ENCODE data around the gene MSI2. TPM values are rescaled to one million over a fixed set of nuclear protein-coding genes. Genes with fewer than 3 reads are reported as not detected.

MSI2 gene
- total RNA-seq, 2 donors from 2014 or later = 88.3 to 114 TPM

DNA sequence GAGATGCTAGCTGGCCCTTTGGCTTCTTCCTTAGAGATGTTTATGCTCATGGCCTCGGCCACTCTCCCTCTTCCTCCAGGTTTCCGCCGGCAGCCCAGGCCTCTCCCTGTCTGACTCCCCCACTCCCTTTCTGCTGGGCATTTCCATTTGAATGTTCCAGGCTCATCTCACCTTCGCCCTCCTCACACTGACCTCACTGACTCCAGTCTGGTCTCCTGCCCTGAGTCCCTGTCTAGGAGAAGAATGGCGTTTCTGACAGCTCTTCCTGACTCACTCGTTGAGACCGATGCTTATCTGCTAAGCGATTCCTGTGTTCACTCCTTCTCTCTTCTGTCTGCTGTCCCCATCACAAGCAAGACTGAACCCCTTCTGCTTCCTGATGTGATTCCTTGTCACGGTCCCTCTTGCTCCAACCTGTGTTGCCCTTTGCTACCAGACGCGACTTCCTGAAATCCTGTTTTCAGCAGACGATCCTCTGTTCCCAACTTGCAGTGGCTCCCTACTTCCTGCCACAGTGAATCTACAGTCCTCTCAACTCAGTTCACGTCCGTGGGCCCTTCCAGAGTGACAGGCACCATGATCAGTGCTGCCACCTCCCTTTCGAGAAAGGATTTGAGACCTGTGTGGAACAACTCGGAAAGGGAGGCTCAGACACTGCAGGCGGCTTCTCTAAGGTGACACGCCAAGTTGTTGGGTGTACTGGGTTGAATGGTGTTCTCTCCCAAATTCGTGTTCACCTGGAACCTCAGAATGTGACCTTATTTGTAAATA is 176.4 kb downstream of the MSI2 start:
- Mint-ChIP-seq H3K36me3 (ENCODE audit: low read depth) (no peaks in the 10 kb centered on the region), H3K4me3 (no peak overlapping the region), H3K27ac (peak overlapping the region; percentile 13), H3K27me3 (ENCODE audit: insufficient read depth) (no peaks in the 10 kb centered on the region), H3K4me1 (peaks cover 31% of the 10 kb centered on the region), H3K9me3 (no peaks in the 10 kb centered on the region)
- TF ChIP-seq, protein P1, sequence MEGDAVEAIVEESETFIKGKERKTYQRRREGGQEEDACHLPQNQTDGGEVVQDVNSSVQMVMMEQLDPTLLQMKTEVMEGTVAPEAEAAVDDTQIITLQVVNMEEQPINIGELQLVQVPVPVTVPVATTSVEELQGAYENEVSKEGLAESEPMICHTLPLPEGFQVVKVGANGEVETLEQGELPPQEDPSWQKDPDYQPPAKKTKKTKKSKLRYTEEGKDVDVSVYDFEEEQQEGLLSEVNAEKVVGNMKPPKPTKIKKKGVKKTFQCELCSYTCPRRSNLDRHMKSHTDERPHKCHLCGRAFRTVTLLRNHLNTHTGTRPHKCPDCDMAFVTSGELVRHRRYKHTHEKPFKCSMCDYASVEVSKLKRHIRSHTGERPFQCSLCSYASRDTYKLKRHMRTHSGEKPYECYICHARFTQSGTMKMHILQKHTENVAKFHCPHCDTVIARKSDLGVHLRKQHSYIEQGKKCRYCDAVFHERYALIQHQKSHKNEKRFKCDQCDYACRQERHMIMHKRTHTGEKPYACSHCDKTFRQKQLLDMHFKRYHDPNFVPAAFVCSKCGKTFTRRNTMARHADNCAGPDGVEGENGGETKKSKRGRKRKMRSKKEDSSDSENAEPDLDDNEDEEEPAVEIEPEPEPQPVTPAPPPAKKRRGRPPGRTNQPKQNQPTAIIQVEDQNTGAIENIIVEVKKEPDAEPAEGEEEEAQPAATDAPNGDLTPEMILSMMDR (conservative IDR thresholded peaks at IDR 0.05) = no peak
- Histone ChIP-seq H3K27me3 (ENCODE audit: control insufficient read depth, insufficient read depth, low read length, poor library complexity, severe bottlenecking) (no peaks in the 10 kb centered on the region), H3K36me3 (ENCODE audit: control insufficient read depth, insufficient read depth, low read length) (no peaks in the 10 kb centered on the region), H3K9me3 (ENCODE audit: control insufficient read depth, low read length) (no peaks in the 10 kb centered on the region), H3K9ac (ENCODE audit: extremely low read depth, low read length, poor library complexity, severe bottlenecking) (no peak overlapping the region), H3K4me3 (ENCODE audit: low read length) (no peak overlapping the region), H3K4me1 (ENCODE audit: control insufficient read depth, insufficient read depth, low read length) (peaks cover 7% of the 10 kb centered on the region), H3K27ac (ENCODE audit: low read depth, low read length) (peak overlapping the region; percentile 47)
- DNase-seq = peak; percentile 72
- WGBS, 2 experiments (ENCODE audit: insufficient coverage in 1 of 2, insufficient read length in 1 of 2) = 83 to 88% methylated on average over 16 to 19 of the region's 19 CpGs

DNA sequence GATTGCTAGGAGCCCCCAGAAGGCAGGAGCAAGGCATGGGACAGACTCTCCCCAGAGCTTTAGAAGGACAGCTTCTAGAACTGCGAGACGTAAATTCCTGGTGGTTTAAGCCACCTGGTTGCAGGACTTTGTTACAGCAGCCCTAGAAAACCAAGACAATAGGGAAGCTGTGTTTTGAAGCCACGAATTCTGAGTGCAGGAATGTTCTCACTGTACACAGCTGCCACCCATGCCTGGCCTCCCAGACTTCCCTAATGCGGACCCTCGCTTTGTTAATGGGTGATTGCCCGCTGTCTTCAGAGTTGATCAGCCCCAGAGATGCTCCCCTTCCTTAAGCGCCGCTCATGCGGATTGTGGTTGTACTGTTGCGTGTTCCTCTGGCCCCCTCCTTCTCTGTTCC is 177.1 kb downstream of the MSI2 start:
- no peaks in the 10 kb centered on the region for H3K9me3 ChIP-seq (ENCODE audit: control insufficient read depth, low read length)
- no peaks in the 10 kb centered on the region for H3K9me3 Mint-ChIP-seq
- H3K4me1 Mint-ChIP-seq = peaks cover 31% of the 10 kb centered on the region
- H3K27ac ChIP-seq (ENCODE audit: low read depth, low read length) = no peak overlapping the region
- H3K4me3 Mint-ChIP-seq = no peak overlapping the region
- 90 to 94% methylated on average over 6 to 10 of the region's 10 CpGs for WGBS, 2 experiments (ENCODE audit: insufficient coverage in 1 of 2, insufficient read length in 1 of 2)
- TF ChIP-seq, protein P1 (conservative IDR thresholded peaks at IDR 0.05) = peak; percentile 57
- H3K27me3 ChIP-seq (ENCODE audit: control insufficient read depth, insufficient read depth, low read length, poor library complexity, severe bottlenecking) = no peaks in the 10 kb centered on the region
- H3K4me1 ChIP-seq (ENCODE audit: control insufficient read depth, insufficient read depth, low read length) = peaks cover 7% of the 10 kb centered on the region
- no peak for DNase-seq
- no peaks in the 10 kb centered on the region for H3K27me3 Mint-ChIP-seq (ENCODE audit: insufficient read depth)
- no peaks in the 10 kb centered on the region for H3K36me3 ChIP-seq (ENCODE audit: control insufficient read depth, insufficient read depth, low read length)
- no peak overlapping the region for H3K27ac Mint-ChIP-seq
- no peak overlapping the region for H3K9ac ChIP-seq (ENCODE audit: extremely low read depth, low read length, poor library complexity, severe bottlenecking)
- H3K36me3 Mint-ChIP-seq (ENCODE audit: low read depth) = no peaks in the 10 kb centered on the region
- no peak overlapping the region for H3K4me3 ChIP-seq (ENCODE audit: low read length)

DNA sequence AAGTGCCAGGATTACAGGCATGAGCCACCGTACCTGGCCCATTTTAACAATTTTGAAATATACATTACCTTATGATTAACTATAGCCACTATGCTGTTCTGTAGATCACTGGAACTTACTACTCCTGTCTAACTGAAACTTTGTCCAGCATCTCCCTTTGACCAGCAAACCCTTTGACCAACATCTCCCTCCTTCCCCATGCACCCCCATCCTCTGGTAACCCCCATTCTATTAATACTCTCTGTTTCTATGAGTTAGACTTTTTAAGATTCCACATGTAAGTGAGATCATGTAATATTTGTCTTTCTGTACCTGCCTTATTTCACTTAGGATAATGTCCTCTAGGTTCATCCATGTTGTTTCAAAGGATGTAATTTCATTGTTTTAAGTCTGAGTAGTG is 178.0 kb downstream of the MSI2 start:
- H3K4me1 ChIP-seq (ENCODE audit: control insufficient read depth, insufficient read depth, low read length) = peaks cover 7% of the 10 kb centered on the region
- H3K4me3 Mint-ChIP-seq = no peak overlapping the region
- no peak overlapping the region for H3K9ac ChIP-seq (ENCODE audit: extremely low read depth, low read length, poor library complexity, severe bottlenecking)
- no peaks in the 10 kb centered on the region for H3K9me3 Mint-ChIP-seq
- H3K36me3 Mint-ChIP-seq (ENCODE audit: low read depth) = no peaks in the 10 kb centered on the region
- H3K27me3 Mint-ChIP-seq (ENCODE audit: insufficient read depth) = no peaks in the 10 kb centered on the region
- peaks cover 27% of the 10 kb centered on the region for H3K4me1 Mint-ChIP-seq
- 100% methylated on average over 1 of the region's 1 CpG for WGBS, 2 experiments (ENCODE audit: insufficient coverage in 1 of 2, insufficient read length in 1 of 2)
- no peaks in the 10 kb centered on the region for H3K9me3 ChIP-seq (ENCODE audit: control insufficient read depth, low read length)
- TF ChIP-seq, protein P1 (conservative IDR thresholded peaks at IDR 0.05) = no peak
- no peak for DNase-seq
- no peak overlapping the region for H3K27ac Mint-ChIP-seq
- H3K36me3 ChIP-seq (ENCODE audit: control insufficient read depth, insufficient read depth, low read length) = no peaks in the 10 kb centered on the region
- H3K27ac ChIP-seq (ENCODE audit: low read depth, low read length) = no peak overlapping the region
- H3K27me3 ChIP-seq (ENCODE audit: control insufficient read depth, insufficient read depth, low read length, poor library complexity, severe bottlenecking) = no peaks in the 10 kb centered on the region
- H3K4me3 ChIP-seq (ENCODE audit: low read length) = no peak overlapping the region

All from endodermal cell (in vitro differentiated cells).